GM12864 (cell line): Measurements from ENCODE around the gene MRPL18.

ENCODE experiments used
- DNase-seq: peaks from one replicate; pipeline ENCODE4 v3.0.0-alpha.2; 2011; ENCODE audit warnings: low read depth
- H3K4me3 ChIP-seq: 2 replicates; pipeline ENCODE4 v1.5.1; 2011; ENCODE audit warnings: mild to moderate bottlenecking, low read depth, low read length, control low read depth
- CTCF ChIP-seq: IDR thresholded peaks from 2 replicates; pipeline ENCODE4 v1.5.1; 2011; ENCODE audit warnings: low read depth, mild to moderate bottlenecking, moderate library complexity, low read length, control low read depth, inconsistent platforms; ENCODE audit errors: missing control alignments

Gene MRPL18

GRCh38 chr6:159844737-159845645 lies 54.7 kb downstream of the MRPL18 start:
- no peak overlapping the region for H3K4me3 ChIP-seq
- no peak for TF ChIP-seq CTCF
- DNase-seq: no peak
